Epithelial cell of prostate (primary cell): ENCODE results near the gene SLC36A1.

Experiments
- DNase-seq: peaks from one replicate; pipeline ENCODE4 v3.0.0-alpha.2; 2011; ENCODE audit warnings: low read depth, low spot score
- H3K27ac ChIP-seq: fragments of 450-650 bp; 2 replicates; pipeline ENCODE4 v1.5.1; 2017; ENCODE audit warnings: mild to moderate bottlenecking

Gene SLC36A1

GRCh38 chr5:151450605-151451004, 3.2 kb downstream of the SLC36A1 start:
- no peak overlapping the region for H3K27ac ChIP-seq
- DNase-seq, result no peak

- DNase-seq, result no peak
Observed at GRCh38 chr5:151451626-151452520, 4.5 kb downstream of the SLC36A1 start.

GRCh38 chr5:151454166-151454565, 6.8 kb downstream of the SLC36A1 start:
- H3K27ac ChIP-seq, result no peak overlapping the region
- no peak for DNase-seq

More at GRCh38 chr5:151451626-151452520, 4.5 kb downstream of the SLC36A1 start:
- no peak overlapping the region for H3K27ac ChIP-seq

- H3K27ac ChIP-seq, result no peak overlapping the region
- DNase-seq, result no peak
Observed at GRCh38 chr5:151454889-151455288, 7.5 kb downstream of the SLC36A1 start.

- H3K27ac ChIP-seq, result no peak overlapping the region
- no peak for DNase-seq
Observed at GRCh38 chr5:151456321-151456940, 9.0 kb downstream of the SLC36A1 start.

- H3K27ac ChIP-seq, result no peak overlapping the region
- DNase-seq, result no peak
Observed at GRCh38 chr5:151458314-151458713, 10.9 kb downstream of the SLC36A1 start.

- no peak overlapping the region for H3K27ac ChIP-seq
- no peak for DNase-seq
Observed at GRCh38 chr5:151459680-151460324, 12.4 kb downstream of the SLC36A1 start.

- H3K27ac ChIP-seq, result no peak overlapping the region
- DNase-seq, result no peak
Observed at GRCh38 chr5:151461312-151461711, 13.9 kb downstream of the SLC36A1 start.

- DNase-seq, result no peak
- H3K27ac ChIP-seq, result no peak overlapping the region
Observed at GRCh38 chr5:151463137-151464029, 16.0 kb downstream of the SLC36A1 start.

GRCh38 chr5:151464101-151464500, 16.7 kb downstream of the SLC36A1 start:
- no peak for DNase-seq
- no peak overlapping the region for H3K27ac ChIP-seq

GRCh38 chr5:151465476-151465875, 18.1 kb downstream of the SLC36A1 start:
- no peak for DNase-seq
- no peak overlapping the region for H3K27ac ChIP-seq

- no peak for DNase-seq
- no peak overlapping the region for H3K27ac ChIP-seq
Observed at GRCh38 chr5:151467576-151467975, 20.2 kb downstream of the SLC36A1 start.

- DNase-seq, result no peak
- no peak overlapping the region for H3K27ac ChIP-seq
Observed at GRCh38 chr5:151469386-151469785, 22.0 kb downstream of the SLC36A1 start.

- no peak overlapping the region for H3K27ac ChIP-seq
- DNase-seq, result no peak
Observed at GRCh38 chr5:151469992-151470391, 22.6 kb downstream of the SLC36A1 start.

- H3K27ac ChIP-seq, result no peak overlapping the region
- no peak for DNase-seq
Observed at GRCh38 chr5:151470439-151470838, 23.0 kb downstream of the SLC36A1 start.

GRCh38 chr5:151471276-151471675, 23.9 kb downstream of the SLC36A1 start:
- H3K27ac ChIP-seq, result no peak overlapping the region
- DNase-seq, result no peak

- H3K27ac ChIP-seq, result no peak overlapping the region
- DNase-seq, result no peak
Observed at GRCh38 chr5:151474799-151475198, 27.4 kb downstream of the SLC36A1 start.

GRCh38 chr5:151475388-151475787, 28.0 kb downstream of the SLC36A1 start:
- DNase-seq, result no peak
- no peak overlapping the region for H3K27ac ChIP-seq

GRCh38 chr5:151476016-151476415, 28.6 kb downstream of the SLC36A1 start:
- DNase-seq, result no peak
- H3K27ac ChIP-seq, result no peak overlapping the region

GRCh38 chr5:151477101-151477500, 29.7 kb downstream of the SLC36A1 start:
- DNase-seq, result no peak
- H3K27ac ChIP-seq, result no peak overlapping the region
